MM.1S (cell line): ENCODE measurements around the gene SNN.

ENCODE experiments used
- EZH2 ChIP-seq: fragments of 300-600 bp; sonication (generic); optimal IDR thresholded peaks from 2 replicates; pipeline ENCODE3; 2017; ENCODE audit warnings: low read depth, mild to moderate bottlenecking, antibody characterized with exemption, low read length, mixed read lengths
- TF ChIP-seq, protein P1 (sequence below): fragments of 300-600 bp; sonication (generic); IDR thresholded peaks from 2 replicates; pipeline ENCODE4 v1.5.1; 2016; ENCODE audit warnings: antibody characterized with exemption, low read length, mixed read lengths

- TF ChIP-seq, protein P1, sequence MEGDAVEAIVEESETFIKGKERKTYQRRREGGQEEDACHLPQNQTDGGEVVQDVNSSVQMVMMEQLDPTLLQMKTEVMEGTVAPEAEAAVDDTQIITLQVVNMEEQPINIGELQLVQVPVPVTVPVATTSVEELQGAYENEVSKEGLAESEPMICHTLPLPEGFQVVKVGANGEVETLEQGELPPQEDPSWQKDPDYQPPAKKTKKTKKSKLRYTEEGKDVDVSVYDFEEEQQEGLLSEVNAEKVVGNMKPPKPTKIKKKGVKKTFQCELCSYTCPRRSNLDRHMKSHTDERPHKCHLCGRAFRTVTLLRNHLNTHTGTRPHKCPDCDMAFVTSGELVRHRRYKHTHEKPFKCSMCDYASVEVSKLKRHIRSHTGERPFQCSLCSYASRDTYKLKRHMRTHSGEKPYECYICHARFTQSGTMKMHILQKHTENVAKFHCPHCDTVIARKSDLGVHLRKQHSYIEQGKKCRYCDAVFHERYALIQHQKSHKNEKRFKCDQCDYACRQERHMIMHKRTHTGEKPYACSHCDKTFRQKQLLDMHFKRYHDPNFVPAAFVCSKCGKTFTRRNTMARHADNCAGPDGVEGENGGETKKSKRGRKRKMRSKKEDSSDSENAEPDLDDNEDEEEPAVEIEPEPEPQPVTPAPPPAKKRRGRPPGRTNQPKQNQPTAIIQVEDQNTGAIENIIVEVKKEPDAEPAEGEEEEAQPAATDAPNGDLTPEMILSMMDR: no peak
- no peak for TF ChIP-seq EZH2
Measured at GRCh38 chr16:11671676-11672075, 3.4 kb downstream of the SNN start.
